ENCODE data around the gene NOLC1.

- TF ChIP-seq FOS (IDR thresholded peaks at IDR 0.05; ENCODE audit: low read depth, low read length) = no peak
- no peak for TF ChIP-seq CTCF (conservative IDR thresholded peaks at IDR 0.05; ENCODE audit: low read depth, low read length)
- TF ChIP-seq POLR2A (IDR thresholded peaks at IDR 0.05; ENCODE audit: low read depth, low read length) = no peak
- TF ChIP-seq CEBPB (IDR thresholded peaks at IDR 0.05; ENCODE audit: low read depth, low read length) = no peak
- no peak for TF ChIP-seq MXI1 (IDR thresholded peaks at IDR 0.05; ENCODE audit: borderline replicate concordance, low read depth, low read length)
- no peak for TF ChIP-seq SMC3 (IDR thresholded peaks at IDR 0.05; ENCODE audit: low read depth, low read length)
- TF ChIP-seq CHD1 (IDR thresholded peaks at IDR 0.05; ENCODE audit: low read depth, low read length) = no peak
- TF ChIP-seq USF2 (IDR thresholded peaks at IDR 0.05; ENCODE audit: low read depth, low read length) = no peak
- no peak for TF ChIP-seq MAZ (IDR thresholded peaks at IDR 0.05; ENCODE audit: borderline replicate concordance, low read depth, low read length)
- no peak for TF ChIP-seq RAD21 (IDR thresholded peaks at IDR 0.05; ENCODE audit: low read length)
These were observed 45.2 kb upstream of the NOLC1 start for GRCh38 chr10:102106998-102107397.

All from IMR-90 (cell line).